H9 (cell line): ENCODE results near the gene IGSF11. TPM values are rescaled to one million over a fixed set of nuclear protein-coding genes. Genes with fewer than 3 reads are reported as not detected.

Experiments used
- DNase-seq: peaks from one replicate; pipeline ENCODE4 v3.0.0-alpha.2; 2017
- H2AFZ ChIP-seq: one replicate; pipeline ENCODE4 v1.6.1; 2013; ENCODE audit warnings: mild to moderate bottlenecking, low read length, control low read depth, moderate library complexity
- H2AK5ac ChIP-seq: 2 replicates; pipeline ENCODE4 v1.6.1; 2013; ENCODE audit warnings: low read length, control low read depth, mixed read lengths; ENCODE audit not compliant: insufficient read length
- H2BK120ac ChIP-seq: one replicate; pipeline ENCODE4 v1.6.1; 2013; ENCODE audit warnings: low read depth, mild to moderate bottlenecking, low read length, control low read depth, inconsistent platforms; ENCODE audit not compliant: poor library complexity, severe bottlenecking
- H2BK12ac ChIP-seq: 2 replicates; pipeline ENCODE4 v1.6.1; 2013; ENCODE audit warnings: low read length, control low read depth, mixed read lengths, low read depth; ENCODE audit not compliant: insufficient read length
- H2BK15ac ChIP-seq: 2 replicates; pipeline ENCODE4 v1.6.1; 2013; ENCODE audit warnings: low read depth, low read length, control low read depth
- H2BK20ac ChIP-seq: one replicate; pipeline ENCODE4 v1.6.1; 2013; ENCODE audit warnings: low read depth, mild to moderate bottlenecking, low read length, control low read depth, inconsistent platforms; ENCODE audit not compliant: poor library complexity, severe bottlenecking
- H2BK5ac ChIP-seq: 2 replicates; pipeline ENCODE4 v1.6.1; 2013; ENCODE audit warnings: low read length, control low read depth, mixed read lengths; ENCODE audit not compliant: insufficient read length
- H3K14ac ChIP-seq: 2 replicates; pipeline ENCODE4 v1.6.1; 2013; ENCODE audit warnings: low read length, control low read depth; ENCODE audit not compliant: insufficient read depth
- H3K18ac ChIP-seq: 2 replicates; pipeline ENCODE4 v1.6.1; 2013; ENCODE audit warnings: low read depth, mild to moderate bottlenecking, mixed read lengths, low read length, control low read depth; ENCODE audit not compliant: insufficient read length
- H3K23ac ChIP-seq: 2 replicates; pipeline ENCODE4 v1.6.1; 2013; ENCODE audit warnings: low read length, control low read depth, mixed read lengths, low read depth; ENCODE audit not compliant: insufficient read length
- H3K23me2 ChIP-seq: 2 replicates; pipeline ENCODE4 v1.6.1; 2013; ENCODE audit warnings: low read depth, mild to moderate bottlenecking, mixed read lengths, low read length, control low read depth; ENCODE audit not compliant: insufficient read length, poor library complexity, severe bottlenecking
- H3K27ac ChIP-seq: 2 replicates; pipeline ENCODE4 v1.5.1; 2013; ENCODE audit warnings: low read length, control low read depth, mixed read lengths, low read depth; ENCODE audit not compliant: insufficient read length
- H3K27me3 ChIP-seq: 2 replicates; pipeline ENCODE4 v1.6.1; 2013; ENCODE audit warnings: low read length, control low read depth, inconsistent platforms; ENCODE audit not compliant: insufficient read depth
- H3K4ac ChIP-seq: 2 replicates; pipeline ENCODE4 v1.6.1; 2013; ENCODE audit warnings: low read depth, mild to moderate bottlenecking, control low read depth, inconsistent platforms, low read length, moderate library complexity
- H3K4me1 ChIP-seq: 2 replicates; pipeline ENCODE4 v1.6.1; 2013; ENCODE audit warnings: low read length, control low read depth, inconsistent platforms; ENCODE audit not compliant: insufficient read depth
- H3K4me2 ChIP-seq: 2 replicates; pipeline ENCODE4 v1.6.1; 2013; ENCODE audit warnings: low read length, control low read depth, mixed read lengths; ENCODE audit not compliant: insufficient read length, insufficient read depth
- H3K56ac ChIP-seq: 2 replicates; pipeline ENCODE4 v1.6.1; 2013; ENCODE audit warnings: low read depth, mild to moderate bottlenecking, mixed read lengths, low read length, control low read depth; ENCODE audit not compliant: insufficient read length
- H3K79me1 ChIP-seq: 2 replicates; pipeline ENCODE4 v1.6.1; 2013; ENCODE audit warnings: low read depth, mild to moderate bottlenecking, moderate library complexity, low read length, control low read depth, inconsistent platforms; ENCODE audit not compliant: insufficient read depth, poor library complexity, severe bottlenecking
- H3K79me2 ChIP-seq: 2 replicates; pipeline ENCODE4 v1.6.1; 2013; ENCODE audit warnings: low read length, control low read depth, inconsistent platforms; ENCODE audit not compliant: insufficient read depth
- H3K9ac ChIP-seq: 2 replicates; pipeline ENCODE4 v1.6.1; 2013; ENCODE audit warnings: low read length, control low read depth, mixed read lengths; ENCODE audit not compliant: insufficient read length; ENCODE audit errors: extremely low read depth
- H3K9me3 ChIP-seq: one replicate; pipeline ENCODE4 v1.6.1; 2013; ENCODE audit warnings: low read depth, low read length, inconsistent platforms; ENCODE audit not compliant: control insufficient read depth
- H3T11ph ChIP-seq: one replicate; pipeline ENCODE4 v1.6.1; 2013; ENCODE audit warnings: mild to moderate bottlenecking, low read length, control low read depth, inconsistent platforms
- H4K20me1 ChIP-seq: one replicate; pipeline ENCODE4 v1.6.1; 2013; ENCODE audit not compliant: control insufficient read depth, insufficient read length, insufficient read depth
- H4K5ac ChIP-seq: 2 replicates; pipeline ENCODE4 v1.6.1; 2013; ENCODE audit warnings: low read depth, mild to moderate bottlenecking, mixed read lengths, low read length, control low read depth; ENCODE audit not compliant: insufficient read length
- H4K8ac ChIP-seq: replicated peaks from 2 replicates; pipeline ENCODE4 v1.6.1; 2013; ENCODE audit warnings: low read length, control low read depth, mixed read lengths, low read depth; ENCODE audit not compliant: insufficient read length
- H4K91ac ChIP-seq: 2 replicates; pipeline ENCODE4 v1.6.1; 2013; ENCODE audit warnings: low read depth, mild to moderate bottlenecking, moderate library complexity, mixed read lengths, low read length, control low read depth; ENCODE audit not compliant: insufficient read length
- H3K27ac Mint-ChIP-seq, 3 experiments: 2 replicates in 2 of 3; 3 replicates in 1 of 3; pipeline ENCODE4 v1.8.0; 2020 to 2021; ENCODE audit warnings: mixed read lengths in 3 of 3, mild to moderate bottlenecking in 1 of 3, moderate library complexity in 1 of 3
- H3K27me3 Mint-ChIP-seq: 2 replicates; pipeline ENCODE4 v1.8.0; 2021; ENCODE audit warnings: low read depth, mild to moderate bottlenecking, moderate library complexity, mixed read lengths
- H3K36me3 Mint-ChIP-seq, 3 experiments: 2 replicates in 2 of 3; 3 replicates in 1 of 3; pipeline ENCODE4 v1.8.0; 2020 to 2021; ENCODE audit warnings: low read depth in 3 of 3, mixed read lengths in 3 of 3; ENCODE audit not compliant: insufficient read depth in 1 of 3
- H3K4me1 Mint-ChIP-seq, 2 experiments: 2 replicates each; pipeline ENCODE4 v1.8.0; 2020; ENCODE audit warnings: mixed read lengths in 2 of 2
- H3K4me3 Mint-ChIP-seq, 2 experiments: 2 replicates in 1 of 2; 3 replicates in 1 of 2; pipeline ENCODE4 v1.8.0; 2020 to 2021; ENCODE audit warnings: mild to moderate bottlenecking in 2 of 2, mixed read lengths in 2 of 2, moderate library complexity in 1 of 2
- H3K9me3 Mint-ChIP-seq, 2 experiments: 2 replicates in 1 of 2; 3 replicates in 1 of 2; pipeline ENCODE4 v1.8.0; 2020; ENCODE audit warnings: mild to moderate bottlenecking in 2 of 2, mixed read lengths in 2 of 2, moderate library complexity in 1 of 2
- CTCF ChIP-seq: fragments of 200-600 bp; sonication (generic); conservative IDR thresholded peaks from 3 replicates; pipeline ENCODE4 v1.8.0; 2021; ENCODE audit warnings: antibody characterized with exemption, mild to moderate bottlenecking
- WGBS: extraction: QIAGEN DNeasy Blood & Tissue Kit; methylation state at CpG from one replicate; pipeline ENCODE4 v1.1.7; 2013; ENCODE audit warnings: missing lambda C conversion rate, low lambda C conversion rate, mixed read lengths; ENCODE audit not compliant: insufficient read length; ENCODE audit errors: extremely low coverage; 5-methylcytosine and 5-hydroxymethylcytosine counted together
- total RNA-seq: library from RNA; stranded (reverse); gene quantifications from 2 replicates; pipeline ENCODE4 v1.2.1, GENCODE V29; 2021

IGSF11 gene
- total RNA-seq, 1 experiment from 2014 or later, result 1.6 TPM

- no peak overlapping the region for H3K14ac ChIP-seq
- no peak for DNase-seq
- no peak overlapping the region for H3K4ac ChIP-seq
- Mint-ChIP-seq H3K4me1 (peaks cover 0 to 7% of the 10 kb centered on the region in 2 experiments; a peak in 2 of 4 replicates), H3K4me3 (no peak overlapping the region), H3K27me3 (no peaks in the 10 kb centered on the region), H3K27ac (no peak overlapping the region), H3K36me3 (no peaks in the 10 kb centered on the region), H3K9me3 (no peaks in the 10 kb centered on the region)
- no peaks in the 10 kb centered on the region for H3K79me2 ChIP-seq
- no peak overlapping the region for H2BK20ac ChIP-seq
- H3K56ac ChIP-seq, result no peak overlapping the region
- H2BK120ac ChIP-seq, result no peak overlapping the region
- H2AK5ac ChIP-seq, result no peak overlapping the region
- no peak overlapping the region for H4K5ac ChIP-seq
- no peaks in the 10 kb centered on the region for H3K79me1 ChIP-seq
- no peaks in the 10 kb centered on the region for H3K9me3 ChIP-seq
- H3K23me2 ChIP-seq, result no peaks in the 10 kb centered on the region
- H4K91ac ChIP-seq, result no peak overlapping the region
- no peak for TF ChIP-seq CTCF
- no peak overlapping the region for H2BK15ac ChIP-seq
- no peak overlapping the region for H3K18ac ChIP-seq
- WGBS, result no CpG with 5 or more reads among the region's 3 CpGs
- H3K23ac ChIP-seq, result no peak overlapping the region
- no peak overlapping the region for H2BK12ac ChIP-seq
- no peak overlapping the region for H3K27ac ChIP-seq
- no peak overlapping the region for H3K4me2 ChIP-seq
- H2BK5ac ChIP-seq, result no peak overlapping the region
- no peak overlapping the region for H3K9ac ChIP-seq
- H3K4me1 ChIP-seq, result no peaks in the 10 kb centered on the region
- H3K27me3 ChIP-seq, result no peaks in the 10 kb centered on the region
- H4K8ac ChIP-seq, result no peak overlapping the region
- no peak overlapping the region for H3T11ph ChIP-seq
- no peaks in the 10 kb centered on the region for H4K20me1 ChIP-seq
- no peak overlapping the region for H2AFZ ChIP-seq
These were observed 9.4 kb downstream of the IGSF11 start for GRCh38 chr3:119025171-119025795.
